ENCODE data around the gene FCMR. TPM values are rescaled to one million over a fixed set of nuclear protein-coding genes. Genes with fewer than 3 reads are reported as not detected.

The FCMR gene
- polyA plus RNA-seq, 1 donor, result 1.5 TPM

GRCh38 chr1:206923009-206923960 lies 1.5 kb upstream of the FCMR start:
- no peak for DNase-seq

GRCh38 chr1:206922524-206922923 lies 783 bp upstream of the FCMR start:
- no peak for DNase-seq

- no peak for DNase-seq
Observed at GRCh38 chr1:206918076-206918475, 3.7 kb downstream of the FCMR start.

- no peak for DNase-seq
Observed at GRCh38 chr1:206916000-206916709, 5.6 kb downstream of the FCMR start.

- no peak for DNase-seq
Observed at GRCh38 chr1:206915030-206915735, 6.6 kb downstream of the FCMR start.

- DNase-seq, result no peak
Observed at GRCh38 chr1:206913766-206914537, 7.8 kb downstream of the FCMR start.

GRCh38 chr1:206912445-206913095 lies 9.2 kb downstream of the FCMR start:
- peak; percentile 81 for DNase-seq

GRCh38 chr1:206911064-206911663 lies 10.6 kb downstream of the FCMR start:
- peak; percentile 63 for DNase-seq

GRCh38 chr1:206909883-206910318 lies 11.8 kb downstream of the FCMR start:
- no peak for DNase-seq

- peak; percentile 34 for DNase-seq
Observed at GRCh38 chr1:206909161-206909882, 12.4 kb downstream of the FCMR start.

GRCh38 chr1:206908038-206908437 lies 13.7 kb downstream of the FCMR start:
- DNase-seq, result no peak

- no peak for DNase-seq
Observed at GRCh38 chr1:206907304-206907991, 14.3 kb downstream of the FCMR start.

GRCh38 chr1:206905295-206906164 lies 16.2 kb downstream of the FCMR start:
- DNase-seq, result no peak

GRCh38 chr1:206904423-206905142 lies 17.2 kb downstream of the FCMR start:
- DNase-seq, result no peak

- DNase-seq, result no peak
Observed at GRCh38 chr1:206903687-206904086, 18.1 kb downstream of the FCMR start.

- DNase-seq, result no peak
Observed at GRCh38 chr1:206902702-206903101, 19.0 kb downstream of the FCMR start.

- no peak for DNase-seq
Observed at GRCh38 chr1:206901944-206902343, 19.8 kb downstream of the FCMR start.

- no peak for DNase-seq
Observed at GRCh38 chr1:206900149-206900548, 21.6 kb downstream of the FCMR start.

All from hindlimb muscle (tissue), 1 donor.